Measurements from ENCODE around the gene EFEMP2. TPM values are rescaled to one million over a fixed set of nuclear protein-coding genes. Genes with fewer than 3 reads are reported as not detected.

Gene EFEMP2
- total RNA-seq, 1 experiment from 2014 or later = 26.2 TPM

GRCh38 chr11:65867284-65868071 is 5.1 kb downstream of the EFEMP2 start:
- H3K27me3 ChIP-seq (ENCODE audit: insufficient read depth, low read length) = no peaks in the 10 kb centered on the region; the same call in 1 of the 2 replicates
- H3K18ac ChIP-seq (ENCODE audit: insufficient read length, low read depth, low read length) = no peak overlapping the region
- H2BK20ac ChIP-seq (ENCODE audit: low read depth, low read length, poor library complexity, severe bottlenecking) = no peak overlapping the region
- no peak overlapping the region for H3K9ac ChIP-seq (ENCODE audit: extremely low read depth, insufficient read length, low read length)
- DNase-seq = peak; percentile 66
- H3K14ac ChIP-seq (ENCODE audit: insufficient read depth, low read length) = no peak overlapping the region
- no peak overlapping the region for H2BK15ac ChIP-seq (ENCODE audit: low read depth, low read length)
- no peak overlapping the region for H3T11ph ChIP-seq (ENCODE audit: low read length)
- H2AFZ ChIP-seq (ENCODE audit: low read length) = no peak overlapping the region
- no peak overlapping the region for H3K56ac ChIP-seq (ENCODE audit: insufficient read length, low read depth, low read length)
- H2BK12ac ChIP-seq (ENCODE audit: insufficient read length, low read depth, low read length) = no peak overlapping the region
- H3K36me3 Mint-ChIP-seq (ENCODE audit: insufficient read depth in 1 of 3, low read depth in 3 of 3) = peaks cover 18 to 33% (median 32%) of the 10 kb centered on the region in 3 experiments; a peak in 6 of 7 replicates
- no peak overlapping the region for H4K5ac ChIP-seq (ENCODE audit: insufficient read length, low read depth, low read length)
- H2BK120ac ChIP-seq (ENCODE audit: low read depth, low read length, poor library complexity, severe bottlenecking) = no peak overlapping the region
- no CpG with 5 or more reads among the region's 29 CpGs for WGBS (ENCODE audit: extremely low coverage, insufficient read length, low lambda C conversion rate)
- no peak overlapping the region for H2BK5ac ChIP-seq (ENCODE audit: insufficient read length, low read length)
- H3K79me1 ChIP-seq (ENCODE audit: insufficient read depth, low read depth, low read length, poor library complexity, severe bottlenecking) = no peaks in the 10 kb centered on the region
- peak overlapping the region; percentile 67 for H3K4me2 ChIP-seq (ENCODE audit: insufficient read depth, insufficient read length, low read length)
- no peak overlapping the region for H3K4ac ChIP-seq (ENCODE audit: low read depth, low read length)
- no peaks in the 10 kb centered on the region for H3K9me3 Mint-ChIP-seq
- peaks cover 7% of the 10 kb centered on the region for H3K27me3 Mint-ChIP-seq (ENCODE audit: low read depth)
- no peak overlapping the region for H4K8ac ChIP-seq (replicated peaks; ENCODE audit: insufficient read length, low read depth, low read length)
- no peaks in the 10 kb centered on the region for H3K23me2 ChIP-seq (ENCODE audit: insufficient read length, low read depth, low read length, poor library complexity, severe bottlenecking)
- H4K91ac ChIP-seq (ENCODE audit: insufficient read length, low read depth, low read length) = no peak overlapping the region
- peak overlapping the region; percentile 77 to 90 for H3K4me3 Mint-ChIP-seq
- no peaks in the 10 kb centered on the region for H3K4me1 ChIP-seq (ENCODE audit: insufficient read depth, low read length)
- TF ChIP-seq CTCF (conservative IDR thresholded peaks at IDR 0.05) = no peak
- H3K27ac ChIP-seq (ENCODE audit: insufficient read length, low read depth, low read length) = no peak overlapping the region
- H3K23ac ChIP-seq (ENCODE audit: insufficient read length, low read depth, low read length) = no peak overlapping the region
- H4K20me1 ChIP-seq (ENCODE audit: control insufficient read depth, insufficient read depth, insufficient read length) = no peaks in the 10 kb centered on the region
- H3K79me2 ChIP-seq (ENCODE audit: insufficient read depth, low read length) = no peaks in the 10 kb centered on the region
- peak overlapping the region in 2 of 3 experiments; percentile 54 to 89; a peak in 3 of 7 replicates for H3K27ac Mint-ChIP-seq
- H3K4me1 Mint-ChIP-seq = peaks cover 13 to 14% of the 10 kb centered on the region in 2 experiments
- H2AK5ac ChIP-seq (ENCODE audit: insufficient read length, low read length) = no peak overlapping the region
- H3K9me3 ChIP-seq (ENCODE audit: control insufficient read depth, low read depth, low read length) = no peaks in the 10 kb centered on the region

Data from H9 (cell line).